Measurements from ENCODE around the gene SPRR4.

The SPRR4 gene, protein sequence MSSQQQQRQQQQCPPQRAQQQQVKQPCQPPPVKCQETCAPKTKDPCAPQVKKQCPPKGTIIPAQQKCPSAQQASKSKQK

DNA sequence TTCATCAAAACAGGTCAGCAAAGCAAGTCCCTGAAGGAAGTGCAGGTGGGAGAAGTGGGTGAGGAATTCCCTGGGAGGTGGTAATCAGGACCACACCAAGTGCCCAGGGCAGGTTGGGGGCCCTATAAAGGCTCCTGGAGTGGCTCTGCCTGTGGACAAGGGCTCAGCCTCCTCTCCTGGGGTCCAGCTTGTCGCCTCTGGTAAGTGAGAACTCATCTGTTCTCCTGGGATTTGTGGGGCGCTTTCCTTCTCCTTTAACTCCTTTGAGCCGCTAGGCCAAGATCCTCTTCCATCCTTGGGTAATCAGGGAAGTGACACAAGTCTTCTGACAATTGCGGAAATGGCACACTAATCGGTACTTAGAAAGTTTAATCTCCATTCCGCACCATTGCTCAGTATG, at the start of gene SPRR4:
TSS of gene SPRR4 (plus strand) at position 154 of the 400 bp plus-strand sequence. CDS start 1,243 bp downstream, outside the sequence.
- DNase-seq (ENCODE audit: low spot score): no peak

DNA sequence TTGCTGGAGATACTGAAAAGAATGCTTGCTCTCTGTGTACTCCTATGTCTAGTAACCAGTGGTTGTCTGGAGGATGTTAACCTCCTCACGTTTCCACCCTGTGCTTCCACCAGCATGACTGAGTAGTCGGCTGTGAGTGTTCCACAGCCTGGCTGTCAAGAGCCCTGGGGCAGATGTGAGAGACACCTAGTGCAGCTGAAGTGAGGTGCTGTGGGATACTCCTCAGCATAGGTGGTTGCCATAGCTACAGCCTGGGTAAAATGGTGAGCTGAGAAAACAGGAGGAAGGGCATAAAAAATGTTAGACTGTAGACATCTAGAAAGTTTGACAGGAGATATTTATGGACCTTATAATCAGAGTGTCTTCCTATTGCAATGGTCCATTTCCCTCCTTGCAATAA, 46.3 kb upstream of the SPRR4 start:
- DNase-seq (ENCODE audit: low spot score): no peak

DNA sequence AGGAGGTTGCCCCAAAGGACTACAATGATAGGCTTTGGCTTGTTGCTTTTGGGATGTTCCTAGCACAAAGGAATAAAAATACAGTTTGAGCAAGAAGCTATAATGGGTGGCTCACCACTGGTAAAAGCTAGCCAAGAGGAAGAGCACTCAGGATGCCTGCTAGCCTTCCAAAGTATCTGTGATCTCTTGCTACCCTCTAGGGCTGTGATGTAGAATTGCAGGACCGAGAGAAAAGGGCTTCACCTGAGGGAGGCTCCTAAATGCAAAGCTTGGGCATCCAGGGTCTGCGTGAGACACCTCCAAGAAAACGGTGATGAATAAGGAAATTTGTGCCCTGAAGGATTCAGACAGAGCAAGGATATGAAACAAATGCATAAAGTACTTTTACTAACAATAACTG, 44.4 kb upstream of the SPRR4 start:
- DNase-seq (ENCODE audit: low spot score): no peak

DNA sequence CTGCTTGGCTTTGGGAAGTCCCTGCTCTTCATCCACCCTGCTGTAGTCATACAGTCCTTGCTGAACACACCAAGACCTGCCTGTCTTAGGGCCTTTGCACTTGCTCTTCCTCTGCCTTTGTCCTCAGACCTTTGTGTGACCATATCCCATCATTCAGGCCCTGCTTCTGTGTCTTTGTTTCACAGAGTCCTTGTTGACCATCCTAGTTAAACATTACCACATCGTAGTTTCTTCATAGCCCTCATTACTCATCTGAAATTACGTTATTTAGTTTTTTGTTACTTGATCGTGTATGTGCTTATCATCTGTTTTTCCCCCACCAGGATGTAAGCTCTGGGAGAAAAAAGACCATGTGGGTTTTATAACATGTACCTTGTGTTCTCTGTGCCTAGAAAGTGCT, 41.8 kb upstream of the SPRR4 start:
- no peak for DNase-seq (ENCODE audit: low spot score)

DNA sequence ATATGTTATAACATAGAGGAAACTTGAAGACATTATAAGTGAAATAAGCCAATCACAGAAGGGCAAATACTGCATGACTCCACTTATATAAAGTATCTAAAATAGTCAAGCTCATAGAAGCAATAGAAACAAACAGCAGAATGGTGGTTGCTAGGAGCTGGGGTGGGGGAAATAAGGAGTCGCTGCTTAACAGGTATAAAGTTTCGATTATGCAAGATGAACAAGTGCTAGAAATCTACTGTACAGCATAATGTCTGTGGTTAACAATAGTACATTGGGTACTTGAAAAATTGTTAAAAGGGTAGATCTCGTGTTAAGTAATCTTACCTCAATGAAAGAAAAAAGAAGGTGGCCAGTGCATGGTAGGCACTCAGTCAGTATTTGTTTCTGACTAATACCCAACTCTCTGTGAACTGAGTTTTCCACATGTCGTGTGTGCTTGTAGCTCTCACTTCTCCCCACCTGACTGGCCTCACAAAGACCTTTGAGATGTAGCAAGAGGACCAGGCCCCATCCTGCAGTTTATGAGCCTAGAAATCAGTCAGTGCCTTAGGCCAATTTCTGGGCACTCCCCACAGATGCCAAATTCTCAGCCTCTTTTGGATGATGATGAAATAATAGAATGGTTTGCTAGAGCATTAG, 38.2 kb upstream of the SPRR4 start:
- no peak for DNase-seq (ENCODE audit: low spot score)

DNA sequence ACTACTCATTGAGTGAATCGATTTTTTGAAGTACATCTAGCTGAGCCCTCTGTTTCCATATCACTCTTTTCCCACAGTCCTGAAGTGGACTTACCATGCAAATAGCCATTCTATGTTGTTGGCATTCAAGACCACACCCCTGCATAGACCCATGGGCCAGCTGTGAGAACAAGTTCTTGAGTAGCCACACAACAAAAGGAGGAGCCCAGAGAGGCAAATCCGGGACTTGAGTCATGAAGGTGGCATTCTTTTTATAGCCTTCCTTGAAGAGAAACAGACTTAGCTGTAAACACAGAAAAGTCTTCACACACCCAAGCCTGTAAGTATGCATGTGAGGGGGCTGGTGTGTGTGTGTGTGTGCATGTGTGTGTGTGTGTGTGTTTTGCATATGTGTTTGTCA, 37.3 kb upstream of the SPRR4 start:
- DNase-seq (ENCODE audit: low spot score): no peak

DNA sequence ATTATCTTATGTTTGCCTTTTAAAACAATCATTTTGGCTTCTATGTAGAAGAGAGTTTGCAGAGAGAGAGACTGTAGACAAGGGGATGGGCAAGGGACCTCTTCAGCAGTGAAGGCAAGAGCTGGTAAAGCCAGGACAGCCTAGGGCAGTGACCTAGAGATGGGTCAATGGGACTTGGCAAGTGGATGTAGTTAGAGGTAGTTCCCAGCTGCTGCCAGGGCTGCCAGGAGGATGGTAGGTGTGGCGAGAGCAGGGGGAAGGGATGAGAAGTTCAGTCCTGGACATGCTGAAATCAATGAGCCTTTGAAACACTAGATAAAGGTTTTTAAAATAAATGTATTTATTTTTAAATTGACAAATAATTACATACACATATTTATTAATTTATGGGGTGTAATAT, 29.8 kb upstream of the SPRR4 start:
- no peak for DNase-seq (ENCODE audit: low spot score)

DNA sequence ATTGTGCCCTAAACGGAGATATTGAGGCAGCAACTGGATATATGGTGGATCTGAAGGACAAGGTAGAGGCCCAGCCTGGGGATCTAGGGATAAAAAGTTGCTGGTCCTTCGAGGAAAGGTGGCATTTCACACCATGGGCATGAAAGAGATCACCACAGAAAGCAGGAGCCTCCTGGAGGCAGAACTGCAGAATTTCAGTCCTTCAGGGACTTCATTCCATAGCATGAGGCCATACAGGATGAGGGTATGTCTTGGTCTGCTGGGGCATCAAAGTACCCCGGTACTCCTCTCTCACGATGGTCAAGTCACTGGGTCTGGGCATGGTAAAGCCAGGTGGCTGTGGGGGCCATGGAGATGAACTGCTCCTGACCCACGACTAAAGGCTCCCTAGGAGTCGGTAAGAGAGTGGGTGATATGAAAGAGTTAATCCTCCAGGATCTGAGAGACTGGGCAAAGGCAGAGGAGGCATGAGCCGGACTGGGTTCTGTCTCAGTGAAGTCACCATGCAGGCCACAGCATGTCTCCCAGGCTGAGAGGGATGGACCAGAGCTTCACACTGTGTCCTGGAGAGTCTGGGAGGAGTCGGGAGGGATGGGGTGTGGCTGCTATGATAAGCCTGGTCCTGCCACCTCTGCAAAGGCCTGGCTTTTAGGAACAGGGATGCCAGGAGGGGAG, 29.3 kb upstream of the SPRR4 start:
- no peak for DNase-seq (ENCODE audit: low spot score)

DNA sequence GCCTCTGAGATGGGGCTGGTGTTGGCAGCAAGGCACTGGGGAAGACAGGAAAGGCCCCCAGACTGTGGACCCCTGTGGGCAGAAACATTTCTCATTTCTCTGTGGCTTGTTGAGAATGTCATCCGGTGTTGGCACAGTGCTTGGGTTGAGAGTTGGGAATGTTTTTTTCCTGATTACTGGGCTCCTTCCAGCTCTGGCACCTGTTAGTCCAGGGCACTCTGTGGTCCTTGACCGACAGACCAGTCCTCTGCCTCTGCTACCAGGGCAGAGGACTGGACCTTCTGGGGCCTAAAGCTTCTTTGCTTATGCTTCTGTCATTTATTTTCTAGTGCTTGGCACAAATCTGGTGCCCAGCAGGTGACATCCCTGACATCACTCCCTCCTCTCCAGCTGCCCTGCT, 28.3 kb upstream of the SPRR4 start:
- no peak for DNase-seq (ENCODE audit: low spot score)

DNA sequence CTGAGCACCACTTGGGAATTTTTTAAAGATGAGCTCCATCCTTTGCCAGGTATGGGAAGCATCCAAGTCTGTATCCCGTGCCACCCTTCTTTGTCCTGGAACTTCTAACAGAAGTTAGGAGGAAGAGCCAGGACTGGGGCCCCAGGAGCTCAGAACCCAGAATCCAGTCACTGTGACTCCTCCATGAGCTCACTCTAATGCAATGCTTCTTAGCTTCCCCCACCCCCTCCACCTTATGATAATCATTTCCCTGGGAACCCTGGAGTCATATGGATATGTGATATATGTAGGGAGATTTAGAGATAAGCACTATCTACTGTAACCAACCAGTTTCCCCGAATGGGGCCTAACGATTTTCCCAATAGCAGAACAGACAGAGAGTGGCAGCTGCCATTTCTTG, 24.2 kb upstream of the SPRR4 start:
- DNase-seq (ENCODE audit: low spot score): no peak

DNA sequence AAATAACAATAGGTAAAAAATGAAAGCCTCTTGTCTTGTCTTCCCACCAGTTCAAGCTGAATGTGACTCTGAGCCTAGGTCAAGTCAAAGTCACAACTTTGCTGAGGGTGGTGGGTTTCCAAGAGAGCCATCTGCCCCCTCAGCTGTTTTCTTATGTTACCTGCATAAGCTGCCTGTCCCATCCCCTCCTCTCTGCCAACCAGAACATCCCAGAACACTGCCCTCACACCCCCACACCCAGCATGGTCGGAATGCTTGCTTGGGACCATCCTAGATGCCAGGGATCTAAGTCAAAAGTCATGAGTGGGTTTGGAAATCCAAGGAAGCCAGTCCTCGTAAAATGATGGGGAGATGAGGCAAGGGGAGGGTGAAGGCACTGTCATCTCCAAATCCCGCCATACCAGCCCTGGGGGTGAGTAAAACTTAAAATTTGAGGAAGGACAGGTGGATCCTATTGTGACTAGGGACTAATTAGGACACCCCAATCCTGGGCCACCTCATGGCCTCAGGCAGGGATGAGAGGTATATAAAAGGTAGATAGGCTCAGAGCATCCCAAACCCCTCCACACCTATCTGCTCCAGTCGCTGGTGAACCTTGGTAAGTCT, 23.7 kb upstream of the SPRR4 start, which contains the start of gene SPRR5:
TSS of gene SPRR5 (plus strand) at position 556 of the 606 bp plus-strand sequence. CDS start 1,349 bp downstream, outside the sequence.
- no peak for DNase-seq (ENCODE audit: low spot score)

DNA sequence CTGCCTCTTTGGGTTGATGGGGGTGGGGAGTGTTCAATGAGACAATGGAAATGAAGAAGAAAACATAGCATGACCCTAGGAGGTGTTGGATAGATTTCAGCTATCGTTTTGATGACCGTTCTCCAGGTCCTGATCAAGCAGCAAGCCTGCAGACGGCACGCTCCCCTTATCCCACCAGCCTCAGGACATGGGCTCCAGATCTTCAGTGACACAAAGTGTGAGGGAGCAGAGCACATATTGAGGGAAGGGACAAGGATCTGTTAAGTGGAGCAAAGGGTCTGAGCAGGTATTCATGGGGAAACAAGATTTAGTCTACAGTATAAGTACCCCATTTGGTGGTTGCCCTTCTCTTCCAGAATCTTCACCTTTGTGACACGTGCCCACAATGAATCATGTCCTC, 18.7 kb upstream of the SPRR4 start:
- no peak for DNase-seq (ENCODE audit: low spot score)

DNA sequence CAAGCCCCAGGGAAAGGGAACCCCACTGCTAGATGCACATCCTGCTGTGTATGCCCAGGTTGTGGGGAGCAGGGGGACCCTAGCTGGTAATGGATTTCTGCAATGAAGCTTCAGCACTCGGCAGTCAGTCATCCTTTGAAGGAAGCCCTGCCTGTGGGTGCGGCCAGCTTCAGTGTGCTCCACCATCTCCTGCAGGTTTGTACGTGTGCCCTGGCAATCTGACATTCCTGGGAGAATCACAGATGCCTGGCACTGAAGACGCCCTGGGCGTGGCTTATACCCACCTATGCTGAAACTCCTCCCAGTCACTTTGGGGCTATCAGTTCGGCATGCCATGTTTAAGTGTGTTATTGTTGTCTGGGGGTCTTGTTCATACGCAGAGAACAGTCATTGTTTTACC, 16.7 kb upstream of the SPRR4 start:
- no peak for DNase-seq (ENCODE audit: low spot score)

DNA sequence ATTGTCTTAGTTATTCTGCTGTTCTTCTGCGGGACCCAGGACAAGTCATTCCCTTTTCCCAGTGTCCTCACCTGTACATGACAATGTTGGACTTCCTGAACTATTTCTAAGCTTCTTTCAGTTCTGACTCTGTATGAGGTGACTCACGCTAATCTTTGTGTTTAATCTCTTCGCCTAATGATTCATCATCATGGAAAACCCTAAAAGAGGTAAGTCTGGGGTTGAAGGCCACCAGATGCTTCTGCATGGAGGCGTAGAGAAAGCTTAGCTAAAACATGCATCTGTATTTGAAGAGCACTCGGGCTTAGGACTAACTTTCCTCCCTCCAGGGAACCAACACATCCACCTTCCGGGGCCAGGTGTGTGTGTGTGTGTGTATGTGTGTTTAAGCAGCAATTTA, 16.0 kb upstream of the SPRR4 start:
- no peak for DNase-seq (ENCODE audit: low spot score)

DNA sequence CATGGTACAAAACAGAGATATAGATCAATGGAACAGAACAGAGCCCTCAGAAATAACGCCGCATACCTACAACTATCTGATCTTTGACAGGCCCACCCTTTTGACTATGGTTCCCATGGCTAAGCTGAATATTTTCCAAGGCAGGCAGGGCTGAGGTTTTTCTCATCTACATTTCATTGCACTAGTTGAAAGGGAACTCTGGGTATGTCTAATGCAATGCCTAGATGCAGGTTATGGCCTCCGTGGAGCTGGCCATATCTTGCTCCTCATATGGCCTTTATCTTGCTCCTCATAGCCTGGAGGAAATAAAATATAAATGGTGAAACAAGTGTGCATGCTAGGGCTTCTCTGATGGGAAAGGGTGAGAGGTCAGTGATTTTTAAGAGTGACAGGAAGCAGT, 12.9 kb upstream of the SPRR4 start:
- no peak for DNase-seq (ENCODE audit: low spot score)

DNA sequence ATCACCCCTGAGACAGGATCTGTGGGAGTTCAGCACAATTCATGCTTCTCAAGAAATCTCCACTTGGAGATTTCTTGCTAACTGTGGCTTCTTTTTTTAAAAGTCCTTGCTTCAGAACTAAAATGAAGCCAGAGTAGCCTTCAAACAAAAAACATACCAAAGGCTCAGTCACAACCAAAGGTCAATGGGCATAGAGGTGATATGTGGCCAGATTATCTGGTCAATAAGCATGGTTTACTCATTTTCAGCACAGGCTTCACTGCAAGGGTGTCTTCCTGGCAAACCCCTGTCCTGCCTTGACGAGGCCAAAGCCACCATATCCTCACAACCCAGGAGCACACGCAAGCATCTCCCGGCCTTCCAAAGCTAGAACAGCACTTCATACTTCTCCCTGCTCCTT, 11.2 kb upstream of the SPRR4 start:
- DNase-seq (ENCODE audit: low spot score): no peak

DNA sequence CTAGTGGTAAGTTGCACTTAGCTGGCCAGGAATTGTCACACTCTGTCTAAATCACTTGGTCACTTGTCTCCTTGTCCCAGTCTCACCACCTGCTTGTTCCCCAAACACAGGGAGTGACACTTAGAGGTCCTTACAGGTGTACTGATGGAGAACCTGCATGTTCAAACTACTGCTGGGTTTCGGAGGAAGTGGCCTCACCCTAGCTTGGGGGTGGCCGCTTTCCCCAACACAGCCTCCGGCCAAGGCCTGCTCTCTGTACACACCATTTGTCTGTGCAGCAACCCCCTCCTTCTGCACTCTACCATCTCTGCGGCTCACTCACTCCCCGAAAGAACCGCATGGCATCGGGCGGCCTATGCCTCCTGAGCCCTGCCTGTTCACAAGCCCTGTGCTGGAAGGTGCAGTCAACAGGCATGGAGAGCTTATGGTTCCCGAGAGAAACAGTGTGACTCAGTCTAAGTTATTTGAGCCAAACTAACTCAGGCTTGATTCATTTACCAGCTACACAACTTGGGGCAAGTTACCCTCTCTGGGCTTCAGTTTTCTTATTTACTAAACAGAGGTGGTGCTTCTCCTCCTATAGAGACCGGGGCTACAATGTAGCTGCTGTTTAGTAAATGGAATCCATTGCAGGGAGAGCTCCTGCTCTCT, 10.5 kb upstream of the SPRR4 start:
- no peak for DNase-seq (ENCODE audit: low spot score)

DNA sequence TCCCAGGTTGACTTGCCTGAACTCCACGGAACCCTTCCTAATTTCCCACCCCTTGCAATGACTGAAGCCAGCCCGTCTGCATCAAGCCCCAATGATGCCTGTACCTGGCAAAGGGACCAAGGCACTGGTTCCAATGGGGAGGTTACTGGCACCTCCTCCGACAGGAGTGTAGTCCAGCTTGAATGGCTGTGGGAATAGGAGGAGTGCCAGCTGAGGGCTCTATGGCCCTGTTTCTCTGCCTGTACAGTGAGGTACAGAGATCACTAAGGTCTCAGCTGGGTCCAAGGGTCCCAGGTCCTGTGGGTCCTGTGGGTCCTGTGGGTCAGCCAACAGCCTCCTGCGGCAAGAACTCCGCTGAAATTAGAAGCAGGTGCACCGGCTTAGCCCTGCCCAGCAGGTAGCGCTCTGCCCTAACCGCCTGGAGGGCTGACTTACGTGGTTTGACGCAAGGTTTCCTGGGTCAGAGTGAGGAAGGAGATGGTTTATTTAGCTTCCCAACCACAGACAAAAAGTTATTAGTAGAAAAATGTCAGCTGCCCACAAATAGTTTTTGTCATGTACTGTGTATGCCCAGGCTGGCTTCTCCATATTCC, 9.9 kb upstream of the SPRR4 start:
- DNase-seq (ENCODE audit: low spot score): no peak

DNA sequence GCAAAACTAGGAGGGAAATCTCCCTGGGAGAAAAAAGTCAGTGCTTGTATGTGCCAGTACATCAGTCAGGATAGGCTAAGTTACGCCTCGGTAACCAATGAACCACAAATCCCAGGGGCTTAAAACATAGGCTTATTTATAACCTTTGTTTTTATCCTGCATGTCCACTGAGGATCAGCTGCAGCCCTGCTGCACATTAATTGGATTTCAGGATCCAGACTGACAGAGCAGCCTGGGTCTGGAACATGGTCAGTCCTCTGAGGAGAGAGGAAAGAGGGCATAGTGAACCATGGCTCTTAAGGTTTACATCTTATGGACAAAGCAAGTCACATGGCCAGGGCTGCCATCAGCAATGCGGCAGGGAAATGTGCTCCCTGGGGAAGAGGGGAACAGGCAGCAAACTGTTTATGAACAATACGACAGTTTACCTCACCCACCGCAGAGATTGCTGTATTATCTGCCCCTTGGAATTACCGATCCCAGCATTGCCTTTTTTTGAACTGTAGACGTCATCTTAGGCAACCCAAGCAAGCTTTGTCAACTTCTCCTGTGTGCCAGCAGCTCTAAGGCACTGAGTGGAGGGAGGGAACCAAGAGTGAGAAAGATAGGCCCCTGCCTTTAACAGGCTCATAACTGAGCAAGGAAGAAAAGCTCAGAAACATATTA, 9.1 kb upstream of the SPRR4 start:
- DNase-seq (ENCODE audit: low spot score): no peak

DNA sequence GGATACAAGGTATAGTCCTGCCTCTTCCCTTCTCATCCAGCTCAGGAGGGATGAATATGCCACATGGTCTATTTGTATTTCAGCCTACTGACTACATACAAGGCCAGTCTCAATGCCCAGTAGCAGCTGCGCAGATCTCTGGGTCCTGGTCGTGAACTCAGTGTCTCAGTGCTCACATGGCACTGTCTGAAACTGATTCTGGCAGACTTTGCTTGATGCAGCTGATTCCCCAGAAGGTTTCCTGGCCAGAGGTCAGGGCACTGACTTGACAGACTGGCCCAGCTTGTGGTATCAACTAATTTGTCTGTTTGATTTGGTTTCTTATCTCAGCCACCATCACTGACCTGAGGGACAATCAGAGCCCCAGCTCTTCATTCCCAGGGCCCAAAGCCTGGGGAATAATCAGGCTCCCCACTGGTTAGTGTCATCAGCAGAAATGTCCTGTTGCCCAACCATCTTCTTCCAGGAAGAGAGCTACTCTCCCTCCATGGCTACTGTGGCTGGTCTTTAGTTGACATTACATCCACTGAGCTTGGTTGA, 7.5 kb upstream of the SPRR4 start:
- no peak for DNase-seq (ENCODE audit: low spot score)

DNA sequence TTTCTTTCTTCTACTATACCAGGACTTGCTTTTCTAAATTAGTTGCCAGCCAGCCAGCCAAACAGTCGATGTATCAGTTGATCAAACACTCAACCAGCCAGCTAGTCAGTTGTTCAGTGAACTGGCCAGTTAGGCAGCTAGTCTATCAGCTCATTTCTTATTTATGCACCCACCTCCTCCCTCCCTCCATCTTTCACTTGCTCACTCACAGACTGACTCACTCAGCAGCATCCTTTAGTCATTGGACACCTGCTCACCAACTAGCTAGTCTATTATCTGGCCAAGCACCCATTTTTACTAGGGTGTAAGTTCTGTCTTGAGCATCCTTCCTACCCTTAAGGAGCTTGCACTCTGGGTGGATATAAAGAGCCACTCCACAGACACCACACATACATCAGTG, 5.9 kb upstream of the SPRR4 start:
- DNase-seq (ENCODE audit: low spot score): no peak

DNA sequence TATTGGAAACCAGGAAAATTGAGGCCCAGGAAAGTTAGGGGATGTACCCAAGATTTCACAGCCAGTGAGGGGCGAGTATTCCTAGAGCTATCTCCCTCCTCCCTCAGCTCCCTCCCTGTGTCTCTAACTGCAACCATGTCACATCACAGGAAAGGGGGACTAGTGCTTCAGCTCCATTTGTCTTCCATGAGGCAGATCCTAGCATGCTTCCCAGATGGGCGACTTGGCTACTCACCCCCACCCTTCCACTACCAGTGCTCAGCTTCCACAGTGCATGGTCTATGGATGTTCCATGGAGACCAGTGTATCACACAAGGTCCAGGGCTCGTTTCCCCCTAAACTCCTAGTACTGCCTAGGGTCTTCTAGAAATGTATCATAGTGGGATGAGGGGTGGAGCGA, 4.6 kb upstream of the SPRR4 start:
- DNase-seq (ENCODE audit: low spot score): no peak

Data from CD4-positive, alpha-beta T cell treated with Interleukin-6 at 100 ng/mL for 8 hours (primary cell).